ENCODE results near the gene VASH2. TPM values are rescaled to one million over a fixed set of nuclear protein-coding genes. Genes with fewer than 3 reads are reported as not detected.

VASH2 gene
- total RNA-seq, 2 donors from 2014 or later, result 1.6 TPM; not detected in 1

- 65 to 66% methylated on average over 5 of the region's 5 CpGs for WGBS, 2 donors
- ATAC-seq, result no peak
- Histone ChIP-seq H3K9me3 (no peaks in the 10 kb centered on the region), H3K36me3 (replicated peaks in 1 of 2; ENCODE audit: insufficient read depth in 1 of 2, low read depth in 2 of 2) (no peaks in the 10 kb centered on the region), H3K4me3 (no peak overlapping the region), H3K4me1 (no peaks in the 10 kb centered on the region), H3K27ac (no peak overlapping the region), H3K27me3 (no peaks in the 10 kb centered on the region)
- intact Hi-C loops (cut with DNase I), result no loop called here
- no peak for DNase-seq
- TF ChIP-seq POLR2A (IDR thresholded peaks at IDR 0.05) (no peak), CTCF (IDR thresholded peaks at IDR 0.05) (no peak)
Observed at GRCh38 chr1:212971312-212971711, 21.0 kb downstream of the VASH2 start.

GRCh38 chr1:212973426-212973825 lies 23.1 kb downstream of the VASH2 start:
- no peak overlapping the region for H3K27ac ChIP-seq
- H3K4me3 ChIP-seq, result no peak overlapping the region
- intact Hi-C loops (cut with DNase I), result no loop called here
- H3K27me3 ChIP-seq, result no peaks in the 10 kb centered on the region
- 65 to 68% methylated on average over 4 of the region's 4 CpGs for WGBS, 2 donors
- ATAC-seq (no peak), DNase-seq (no peak)
- H3K9me3 ChIP-seq, result no peaks in the 10 kb centered on the region
- TF ChIP-seq CTCF (IDR thresholded peaks at IDR 0.05) (no peak), POLR2A (IDR thresholded peaks at IDR 0.05) (no peak)
- H3K4me1 ChIP-seq, result no peaks in the 10 kb centered on the region
- H3K36me3 ChIP-seq (replicated peaks in 1 of 2; ENCODE audit: insufficient read depth in 1 of 2, low read depth in 2 of 2), result no peaks in the 10 kb centered on the region

- Histone ChIP-seq H3K27ac (no peak overlapping the region), H3K4me3 (no peak overlapping the region), H3K4me1 (no peaks in the 10 kb centered on the region), H3K27me3 (no peaks in the 10 kb centered on the region), H3K9me3 (no peaks in the 10 kb centered on the region), H3K36me3 (replicated peaks in 1 of 2; ENCODE audit: insufficient read depth in 1 of 2, low read depth in 2 of 2) (no peaks in the 10 kb centered on the region)
- no peak for DNase-seq
- TF ChIP-seq POLR2A (IDR thresholded peaks at IDR 0.05) (no peak), CTCF (IDR thresholded peaks at IDR 0.05) (no peak)
- ATAC-seq, result no peak
- WGBS, 2 donors, result 74 to 76% methylated on average over 8 of the region's 8 CpGs
- intact Hi-C loops (cut with DNase I), result no loop called here
Observed at GRCh38 chr1:212973899-212974298, 23.6 kb downstream of the VASH2 start.

- ATAC-seq, result no peak
- no peaks in the 10 kb centered on the region for H3K4me1 ChIP-seq
- H3K36me3 ChIP-seq (replicated peaks in 1 of 2; ENCODE audit: insufficient read depth in 1 of 2, low read depth in 2 of 2), result no peaks in the 10 kb centered on the region
- no peaks in the 10 kb centered on the region for H3K27me3 ChIP-seq
- no peaks in the 10 kb centered on the region for H3K9me3 ChIP-seq
- 54 to 58% methylated on average over 6 of the region's 6 CpGs for WGBS, 2 donors
- no peak overlapping the region for H3K4me3 ChIP-seq
- no peak overlapping the region for H3K27ac ChIP-seq
- intact Hi-C loops (cut with DNase I), result no loop called here
- TF ChIP-seq CTCF (IDR thresholded peaks at IDR 0.05), result no peak
- TF ChIP-seq POLR2A (IDR thresholded peaks at IDR 0.05), result no peak
- DNase-seq, result no peak
Observed at GRCh38 chr1:212974711-212975110, 24.4 kb downstream of the VASH2 start.

- Histone ChIP-seq H3K9me3 (no peaks in the 10 kb centered on the region), H3K27ac (no peak overlapping the region), H3K4me3 (no peak overlapping the region), H3K4me1 (no peaks in the 10 kb centered on the region), H3K27me3 (no peaks in the 10 kb centered on the region), H3K36me3 (replicated peaks in 1 of 2; ENCODE audit: insufficient read depth in 1 of 2, low read depth in 2 of 2) (no peaks in the 10 kb centered on the region)
- intact Hi-C loops (cut with DNase I), result no loop called here
- no peak for DNase-seq
- ATAC-seq, result no peak
- 65 to 80% methylated on average over 10 of the region's 10 CpGs for WGBS, 2 donors
- TF ChIP-seq POLR2A (IDR thresholded peaks at IDR 0.05) (no peak), CTCF (IDR thresholded peaks at IDR 0.05) (no peak)
Observed at GRCh38 chr1:212975111-212975918, 25.0 kb downstream of the VASH2 start.
